Loucy (cell line): ENCODE measurements around the gene ITPKB.

Experiments used
- H2AFZ ChIP-seq: fragments of 200-600 bp; sonication (generic); 2 replicates; pipeline ENCODE4 v1.6.0; 2016; ENCODE audit warnings: antibody characterized with exemption, mild to moderate bottlenecking, low read length, moderate library complexity
- H3F3A ChIP-seq: fragments of 200-600 bp; 2 replicates; pipeline ENCODE4 v1.6.0; 2016; ENCODE audit warnings: antibody characterized with exemption, low read depth, mild to moderate bottlenecking
- H3K27me3 ChIP-seq: fragments of 200-600 bp; sonication (generic); 2 replicates; pipeline ENCODE4 v1.6.1; 2014; ENCODE audit warnings: low read length, mild to moderate bottlenecking; ENCODE audit not compliant: insufficient read depth, poor library complexity, severe bottlenecking
- H3K36me3 ChIP-seq: fragments of 200-600 bp; sonication (generic); 2 replicates; pipeline ENCODE4 v1.6.1; 2016; ENCODE audit warnings: low read length; ENCODE audit not compliant: insufficient read depth
- H3K4me1 ChIP-seq: fragments of 200-600 bp; sonication (generic); 2 replicates; pipeline ENCODE4 v1.5.1; 2014; ENCODE audit warnings: low read length, mild to moderate bottlenecking; ENCODE audit not compliant: insufficient read depth, poor library complexity, severe bottlenecking
- H3K4me2 ChIP-seq: fragments of 200-600 bp; sonication (generic); 2 replicates; pipeline ENCODE4 v1.6.0; 2014; ENCODE audit warnings: antibody characterized with exemption, low read length, low read depth, mild to moderate bottlenecking; ENCODE audit not compliant: poor library complexity, severe bottlenecking
- H3K4me3 ChIP-seq: fragments of 200-600 bp; sonication (generic); 2 replicates; pipeline ENCODE4 v1.5.1; 2014; ENCODE audit warnings: low read length, mild to moderate bottlenecking, mixed read lengths; ENCODE audit not compliant: poor library complexity, severe bottlenecking
- H3K79me2 ChIP-seq: fragments of 200-600 bp; sonication (generic); 2 replicates; pipeline ENCODE4 v1.6.1; 2014; ENCODE audit warnings: low read length; ENCODE audit not compliant: insufficient read depth
- H3K9ac ChIP-seq: fragments of 200-600 bp; sonication (generic); 2 replicates; pipeline ENCODE4 v1.6.0; 2014; ENCODE audit warnings: mild to moderate bottlenecking, low read depth, low read length, moderate library complexity; ENCODE audit not compliant: poor library complexity, severe bottlenecking
- H3K9me2 ChIP-seq: fragments of 200-600 bp; sonication (generic); replicated peaks from 2 replicates; pipeline ENCODE4 v1.6.1; 2016; ENCODE audit warnings: low read depth, low read length, mixed read lengths
- H3K9me3 ChIP-seq: fragments of 200-600 bp; sonication (generic); 2 replicates; pipeline ENCODE4 v1.6.1; 2014; ENCODE audit warnings: mild to moderate bottlenecking, antibody characterized with exemption, low read length, low read depth; ENCODE audit not compliant: insufficient read depth
- H4K20me1 ChIP-seq: fragments of 200-600 bp; sonication (generic); 2 replicates; pipeline ENCODE4 v1.6.0; 2014; ENCODE audit warnings: antibody characterized with exemption, low read length, mild to moderate bottlenecking; ENCODE audit not compliant: insufficient read depth, poor library complexity, severe bottlenecking
- EZH2phosphoT487 ChIP-seq: fragments of 200-600 bp; IDR thresholded peaks from 2 replicates; pipeline ENCODE4 v1.6.1; 2018; ENCODE audit warnings: antibody characterized with exemption, mild to moderate bottlenecking, moderate library complexity, borderline replicate concordance
- TF ChIP-seq, protein P1 (sequence below): fragments of 200-600 bp; sonication (generic); conservative IDR thresholded peaks from 2 replicates; pipeline ENCODE4 v1.5.1; 2014; ENCODE audit warnings: mild to moderate bottlenecking, antibody characterized with exemption, low read length

ITPKB gene

DNA sequence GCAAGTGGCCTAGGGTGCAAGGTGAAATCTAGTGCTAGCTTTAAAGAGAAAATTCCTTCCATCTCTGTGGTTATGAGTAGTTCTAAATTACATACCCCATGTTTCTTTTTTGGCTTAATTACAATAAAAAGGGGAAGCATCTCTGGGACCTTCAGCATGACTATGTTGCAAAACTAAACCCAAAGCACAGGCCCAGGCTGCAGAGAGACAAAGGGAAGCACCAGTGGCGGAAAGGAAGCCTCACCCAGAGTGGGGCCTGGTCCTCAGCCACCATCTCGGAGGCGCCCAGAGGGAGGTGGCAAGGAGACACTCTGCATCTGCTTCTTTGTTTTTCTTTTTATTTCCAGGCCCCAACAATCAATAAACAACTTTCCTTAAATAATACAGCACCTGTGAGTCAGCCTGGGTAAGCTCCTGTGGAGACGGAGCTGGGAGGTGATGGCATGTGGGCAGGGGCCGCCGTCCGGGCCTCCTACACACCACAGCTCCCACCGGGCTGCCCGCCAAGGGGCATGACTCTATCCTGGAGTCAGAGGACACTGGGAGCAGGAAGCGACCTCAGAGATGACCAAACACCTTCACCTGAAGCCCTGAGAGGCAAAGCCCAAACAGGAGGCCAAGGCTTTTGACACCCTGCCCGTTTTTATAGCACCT is 21.7 kb downstream of the ITPKB start:
- H3K79me2 ChIP-seq, result peaks cover 98% of the 10 kb centered on the region
- peak overlapping the region; percentile 28 for H3K9ac ChIP-seq
- H3K27me3 ChIP-seq, result no peaks in the 10 kb centered on the region
- H3K9me3 ChIP-seq, result no peaks in the 10 kb centered on the region
- peaks cover 19% of the 10 kb centered on the region for H4K20me1 ChIP-seq
- TF ChIP-seq, protein P1, sequence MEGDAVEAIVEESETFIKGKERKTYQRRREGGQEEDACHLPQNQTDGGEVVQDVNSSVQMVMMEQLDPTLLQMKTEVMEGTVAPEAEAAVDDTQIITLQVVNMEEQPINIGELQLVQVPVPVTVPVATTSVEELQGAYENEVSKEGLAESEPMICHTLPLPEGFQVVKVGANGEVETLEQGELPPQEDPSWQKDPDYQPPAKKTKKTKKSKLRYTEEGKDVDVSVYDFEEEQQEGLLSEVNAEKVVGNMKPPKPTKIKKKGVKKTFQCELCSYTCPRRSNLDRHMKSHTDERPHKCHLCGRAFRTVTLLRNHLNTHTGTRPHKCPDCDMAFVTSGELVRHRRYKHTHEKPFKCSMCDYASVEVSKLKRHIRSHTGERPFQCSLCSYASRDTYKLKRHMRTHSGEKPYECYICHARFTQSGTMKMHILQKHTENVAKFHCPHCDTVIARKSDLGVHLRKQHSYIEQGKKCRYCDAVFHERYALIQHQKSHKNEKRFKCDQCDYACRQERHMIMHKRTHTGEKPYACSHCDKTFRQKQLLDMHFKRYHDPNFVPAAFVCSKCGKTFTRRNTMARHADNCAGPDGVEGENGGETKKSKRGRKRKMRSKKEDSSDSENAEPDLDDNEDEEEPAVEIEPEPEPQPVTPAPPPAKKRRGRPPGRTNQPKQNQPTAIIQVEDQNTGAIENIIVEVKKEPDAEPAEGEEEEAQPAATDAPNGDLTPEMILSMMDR, result no peak
- TF ChIP-seq EZH2phosphoT487, result no peak
- H3K9me2 ChIP-seq, result no peaks in the 10 kb centered on the region
- H3F3A ChIP-seq, result 0 out of 2 replicates have a peak, but pooled peaks cover under 1% of the 10 kb centered on the region
- H3K4me1 ChIP-seq, result peaks cover 47% of the 10 kb centered on the region
- no peak overlapping the region for H2AFZ ChIP-seq
- H3K4me3 ChIP-seq, result no peak overlapping the region
- H3K4me2 ChIP-seq, result no peak overlapping the region
- H3K36me3 ChIP-seq, result peaks cover 35% of the 10 kb centered on the region; the same call in 1 of the 2 replicates

DNA sequence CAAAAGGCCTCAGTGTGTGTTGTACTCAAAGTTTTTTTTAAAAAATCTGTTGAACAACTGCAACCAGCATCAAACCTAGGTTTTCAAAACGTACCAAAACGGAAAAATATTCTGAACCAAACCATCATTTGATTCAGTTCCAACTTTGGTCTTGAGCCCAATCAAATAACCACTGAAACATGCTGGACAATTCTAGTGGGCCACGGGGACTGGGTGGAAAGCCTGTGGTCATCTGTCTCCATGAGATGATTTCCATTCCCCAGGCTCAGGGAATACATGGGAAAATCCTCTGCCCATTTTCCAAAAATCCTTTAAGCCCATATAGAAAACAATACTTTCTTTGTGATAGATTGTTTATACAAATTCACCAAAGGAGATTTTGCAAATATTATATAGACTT is 22.5 kb downstream of the ITPKB start:
- Histone ChIP-seq H3K9me3 (no peaks in the 10 kb centered on the region), H3K36me3 (peaks cover 30% of the 10 kb centered on the region; the same call in 1 of the 2 replicates), H3K4me3 (no peak overlapping the region), H3K27me3 (no peaks in the 10 kb centered on the region), H3K4me2 (no peak overlapping the region), H2AFZ (no peak overlapping the region), H3K9me2 (no peaks in the 10 kb centered on the region), H3K9ac (no peak overlapping the region), H3F3A (peaks cover 6% of the 10 kb centered on the region), H3K4me1 (peaks cover 51% of the 10 kb centered on the region), H3K79me2 (peaks cover 96% of the 10 kb centered on the region), H4K20me1 (peaks cover 13% of the 10 kb centered on the region)
- TF ChIP-seq EZH2phosphoT487, result no peak
- TF ChIP-seq, protein P1, result no peak

DNA sequence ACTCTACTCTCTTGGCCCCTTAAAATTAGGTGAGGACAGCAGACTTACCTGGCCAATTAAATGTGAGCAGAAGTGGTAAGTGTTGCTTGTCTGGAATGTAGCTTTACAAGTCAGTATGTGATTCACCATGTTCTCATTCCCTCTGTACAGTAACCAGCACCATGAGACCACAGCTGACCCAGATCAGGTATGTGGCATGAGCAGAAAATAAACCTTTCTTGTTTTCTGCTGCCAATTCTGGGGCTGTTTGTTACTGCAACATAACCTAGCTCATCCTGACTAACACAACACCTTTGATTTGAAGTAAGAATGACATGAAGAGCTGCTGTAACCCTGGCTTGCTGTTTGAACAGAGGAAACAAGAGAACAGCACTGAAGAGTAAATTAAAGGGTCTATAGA is 24.9 kb downstream of the ITPKB start:
- H3K9ac ChIP-seq, result no peak overlapping the region
- H3K27me3 ChIP-seq, result no peaks in the 10 kb centered on the region
- H3K9me2 ChIP-seq, result no peaks in the 10 kb centered on the region
- peaks cover 68% of the 10 kb centered on the region for H3K4me1 ChIP-seq
- peaks cover 11% of the 10 kb centered on the region for H3F3A ChIP-seq
- peaks cover 96% of the 10 kb centered on the region for H3K79me2 ChIP-seq
- H3K36me3 ChIP-seq, result peaks cover 23% of the 10 kb centered on the region; the same call in 1 of the 2 replicates
- peak overlapping the region; percentile 95 for H3K4me2 ChIP-seq
- no peaks in the 10 kb centered on the region for H3K9me3 ChIP-seq
- TF ChIP-seq, protein P1, result no peak
- TF ChIP-seq EZH2phosphoT487, result no peak
- H3K4me3 ChIP-seq, result no peak overlapping the region
- H4K20me1 ChIP-seq, result peaks cover 13% of the 10 kb centered on the region
- H2AFZ ChIP-seq, result no peak overlapping the region
